ENCODE results near the gene PHF23. TPM values are rescaled to one million over a fixed set of nuclear protein-coding genes. Genes with fewer than 3 reads are reported as not detected.

The PHF23 gene
- total RNA-seq, 1 experiment from 2014 or later: 110 TPM

- Mint-ChIP-seq H3K27me3 (ENCODE audit: low read depth) (peaks cover 13% of the 10 kb centered on the region), H3K9me3 (no peaks in the 10 kb centered on the region), H3K4me1 (peaks cover 16 to 23% of the 10 kb centered on the region in 2 experiments), H3K4me3 (peak overlapping the region; percentile 76 to 92), H3K36me3 (ENCODE audit: insufficient read depth in 1 of 3, low read depth in 3 of 3) (peaks cover 2 to 22% (median 11%) of the 10 kb centered on the region in 3 experiments; a peak in 5 of 7 replicates), H3K27ac (no peak overlapping the region)
- Histone ChIP-seq H3K18ac (ENCODE audit: insufficient read length, low read depth, low read length) (no peak overlapping the region), H3K9me3 (ENCODE audit: control insufficient read depth, low read depth, low read length) (no peaks in the 10 kb centered on the region), H2BK120ac (ENCODE audit: low read depth, low read length, poor library complexity, severe bottlenecking) (no peak overlapping the region), H3K4ac (ENCODE audit: low read depth, low read length) (no peak overlapping the region), H3K9ac (ENCODE audit: extremely low read depth, insufficient read length, low read length) (peak overlapping the region; percentile 6), H2BK5ac (ENCODE audit: insufficient read length, low read length) (no peak overlapping the region), H2AFZ (ENCODE audit: low read length) (no peak overlapping the region), H3K23ac (ENCODE audit: insufficient read length, low read depth, low read length) (no peak overlapping the region), H3K23me2 (ENCODE audit: insufficient read length, low read depth, low read length, poor library complexity, severe bottlenecking) (peaks cover 12% of the 10 kb centered on the region), H4K20me1 (ENCODE audit: control insufficient read depth, insufficient read depth, insufficient read length) (no peaks in the 10 kb centered on the region), H3K4me2 (ENCODE audit: insufficient read depth, insufficient read length, low read length) (peak overlapping the region; percentile 75), H2BK15ac (ENCODE audit: low read depth, low read length) (no peak overlapping the region), H3K79me2 (ENCODE audit: insufficient read depth, low read length) (no peaks in the 10 kb centered on the region), H3K27ac (ENCODE audit: insufficient read length, low read depth, low read length) (no peak overlapping the region), H3K56ac (ENCODE audit: insufficient read length, low read depth, low read length) (no peak overlapping the region), H3K4me1 (ENCODE audit: insufficient read depth, low read length) (peaks cover 4% of the 10 kb centered on the region; the same call in 1 of the 2 replicates), H2BK20ac (ENCODE audit: low read depth, low read length, poor library complexity, severe bottlenecking) (no peak overlapping the region), H3T11ph (ENCODE audit: low read length) (no peak overlapping the region), H4K91ac (ENCODE audit: insufficient read length, low read depth, low read length) (no peak overlapping the region), H2BK12ac (ENCODE audit: insufficient read length, low read depth, low read length) (no peak overlapping the region), H3K14ac (ENCODE audit: insufficient read depth, low read length) (no peak overlapping the region), H4K8ac (replicated peaks; ENCODE audit: insufficient read length, low read depth, low read length) (no peak overlapping the region), H4K5ac (ENCODE audit: insufficient read length, low read depth, low read length) (no peak overlapping the region), H2AK5ac (ENCODE audit: insufficient read length, low read length) (no peak overlapping the region), H3K27me3 (ENCODE audit: insufficient read depth, low read length) (no peaks in the 10 kb centered on the region), H3K79me1 (ENCODE audit: insufficient read depth, low read depth, low read length, poor library complexity, severe bottlenecking) (no peaks in the 10 kb centered on the region)
- no CpG with 5 or more reads among the region's 6 CpGs for WGBS (ENCODE audit: extremely low coverage, insufficient read length, low lambda C conversion rate)
- TF ChIP-seq, protein P1, sequence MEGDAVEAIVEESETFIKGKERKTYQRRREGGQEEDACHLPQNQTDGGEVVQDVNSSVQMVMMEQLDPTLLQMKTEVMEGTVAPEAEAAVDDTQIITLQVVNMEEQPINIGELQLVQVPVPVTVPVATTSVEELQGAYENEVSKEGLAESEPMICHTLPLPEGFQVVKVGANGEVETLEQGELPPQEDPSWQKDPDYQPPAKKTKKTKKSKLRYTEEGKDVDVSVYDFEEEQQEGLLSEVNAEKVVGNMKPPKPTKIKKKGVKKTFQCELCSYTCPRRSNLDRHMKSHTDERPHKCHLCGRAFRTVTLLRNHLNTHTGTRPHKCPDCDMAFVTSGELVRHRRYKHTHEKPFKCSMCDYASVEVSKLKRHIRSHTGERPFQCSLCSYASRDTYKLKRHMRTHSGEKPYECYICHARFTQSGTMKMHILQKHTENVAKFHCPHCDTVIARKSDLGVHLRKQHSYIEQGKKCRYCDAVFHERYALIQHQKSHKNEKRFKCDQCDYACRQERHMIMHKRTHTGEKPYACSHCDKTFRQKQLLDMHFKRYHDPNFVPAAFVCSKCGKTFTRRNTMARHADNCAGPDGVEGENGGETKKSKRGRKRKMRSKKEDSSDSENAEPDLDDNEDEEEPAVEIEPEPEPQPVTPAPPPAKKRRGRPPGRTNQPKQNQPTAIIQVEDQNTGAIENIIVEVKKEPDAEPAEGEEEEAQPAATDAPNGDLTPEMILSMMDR (conservative IDR thresholded peaks at IDR 0.05): no peak
- no peak for DNase-seq
These were observed 43.6 kb upstream of the PHF23 start for GRCh38 chr17:7282752-7283321.
